GM18508 (cell line): ENCODE data around the gene MAP1LC3B.
"Not testable (repeated sequence)": the region's sequence is repeated elsewhere in the genome, so short reads cannot be mapped to it uniquely, and the experiment has no call there.

ENCODE experiments used
- ATAC-seq: cut with Tn5 transposase; IDR thresholded peaks from one replicate; pipeline ENCODE4 v1.9.1; 2021; ENCODE audit warnings: moderate number of reproducible peaks; ENCODE audit not compliant: insufficient read depth, unreplicated experiment

Gene MAP1LC3B

DNA sequence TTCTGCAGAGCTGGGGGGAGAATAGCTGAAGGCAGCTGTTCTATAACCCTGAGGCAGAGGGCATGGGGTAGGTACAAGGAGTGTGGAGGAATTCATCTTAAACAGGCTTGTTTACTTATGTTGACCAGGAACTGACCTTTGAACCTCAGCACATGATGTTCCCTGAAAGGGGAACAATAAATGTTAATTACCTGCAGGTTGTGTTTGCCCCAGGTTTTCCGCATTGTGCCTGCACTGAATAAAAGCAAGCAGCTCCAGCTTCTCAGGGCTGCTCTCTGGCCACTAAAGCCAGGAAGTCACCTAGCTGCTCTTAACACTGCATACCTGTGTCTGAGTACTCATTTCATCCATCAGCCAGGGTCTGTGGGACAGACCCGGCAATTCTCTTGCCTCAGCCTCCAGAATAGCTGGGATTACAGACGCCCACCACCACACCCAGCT, 12.8 kb upstream of the MAP1LC3B start:
- ATAC-seq = not testable (repeated sequence)

GRCh38 chr16:87380403-87380802, 11.7 kb upstream of the MAP1LC3B start:
- no peak for ATAC-seq

- ATAC-seq = no peak
Measured at GRCh38 chr16:87380881-87381280, 11.3 kb upstream of the MAP1LC3B start.

GRCh38 chr16:87382023-87382785, 9.9 kb upstream of the MAP1LC3B start:
- ATAC-seq = no peak

DNA sequence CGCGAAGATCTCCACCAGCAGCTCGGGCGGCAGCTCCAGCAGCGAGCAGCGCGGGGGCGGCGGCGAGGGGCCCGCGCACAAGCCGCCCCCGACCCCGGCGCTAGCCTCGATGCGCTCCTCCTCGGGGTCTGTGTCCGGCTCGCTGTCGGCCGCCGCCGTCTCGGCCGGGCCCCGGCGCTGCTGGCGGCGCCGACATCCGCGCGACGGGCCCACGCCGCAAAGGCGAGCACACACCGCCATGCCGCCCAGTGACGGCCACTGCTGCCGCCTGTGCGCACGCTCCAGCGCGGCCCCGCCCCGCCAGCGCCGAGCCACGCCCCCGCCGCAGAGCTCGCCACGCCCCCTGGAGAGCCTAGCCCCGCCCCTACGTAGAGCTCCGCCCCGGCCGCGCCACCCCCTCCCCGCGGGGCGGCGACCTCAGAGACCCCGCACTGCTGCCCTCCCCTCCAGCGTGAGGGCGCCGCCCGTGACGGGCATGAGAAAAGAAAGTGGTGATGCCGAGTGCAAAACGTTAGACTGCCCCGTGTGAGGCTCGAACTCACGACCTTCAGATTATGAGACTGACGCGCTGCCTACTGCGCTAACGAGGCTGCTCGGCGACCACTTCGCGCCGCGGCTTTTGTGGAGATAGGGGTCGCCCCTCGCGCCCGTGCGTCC, 8.5 kb upstream of the MAP1LC3B start, which contains the start of gene FBXO31:
Gene FBXO31 (minus strand): TSS at position 272 of the 657 bp plus-strand sequence. CDS start 32 bp downstream, at position 240.
- ATAC-seq = peak; percentile 44

DNA sequence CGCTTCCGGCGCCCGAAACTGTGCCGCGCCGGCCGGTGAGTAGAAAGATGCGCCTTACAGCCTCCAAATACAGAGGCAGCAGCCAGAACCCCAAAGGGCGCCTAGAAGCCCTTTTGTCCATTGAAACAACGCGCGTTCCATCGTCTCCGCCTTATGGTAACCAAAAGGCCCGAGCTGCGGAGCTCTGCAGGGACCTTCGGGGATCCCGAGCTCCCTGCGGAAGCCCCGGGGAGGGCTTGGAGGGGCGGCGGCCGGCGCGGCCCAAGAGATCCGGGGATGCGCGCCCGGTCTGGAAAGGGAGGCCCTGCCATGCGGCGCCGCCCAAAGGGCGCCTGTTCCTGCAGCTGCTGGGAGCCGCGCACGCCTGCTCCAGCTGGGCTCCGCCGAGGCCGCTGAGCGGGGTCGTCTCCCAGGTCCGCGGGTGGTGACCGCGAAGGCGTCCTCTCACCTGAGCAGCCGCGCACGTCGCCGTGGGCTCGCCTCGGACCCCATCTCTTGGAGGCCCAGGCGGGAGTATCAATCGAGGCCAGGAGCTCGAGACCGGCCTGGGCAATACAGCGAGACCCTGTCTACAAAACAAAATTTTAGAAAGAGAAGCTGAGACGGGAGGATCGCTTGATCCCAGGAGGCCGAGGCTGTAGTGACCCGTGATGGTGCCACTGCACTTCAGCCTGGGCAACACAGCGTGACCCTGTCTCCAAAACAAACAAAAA, 7.8 kb upstream of the MAP1LC3B start:
- no peak for ATAC-seq

DNA sequence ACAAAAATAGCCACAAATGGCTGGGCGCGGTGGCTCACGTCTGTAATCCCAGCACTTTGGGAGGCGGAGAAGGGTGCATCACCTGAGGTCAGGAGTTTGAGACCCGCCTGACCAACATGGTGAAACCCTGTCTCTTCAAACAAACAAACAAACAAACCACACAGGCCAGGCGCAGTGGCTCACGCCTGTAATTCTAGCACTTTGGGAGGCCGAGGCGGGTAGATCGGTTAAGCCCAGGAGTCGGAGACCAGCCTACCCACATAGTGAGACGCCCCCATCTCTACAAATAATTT, 7.3 kb upstream of the MAP1LC3B start:
- ATAC-seq = not testable (repeated sequence)

GRCh38 chr16:87387942-87388817, 4.0 kb upstream of the MAP1LC3B start:
- ATAC-seq = peak; percentile 42

- ATAC-seq = no peak
Measured at GRCh38 chr16:87388818-87389134, 3.4 kb upstream of the MAP1LC3B start.

GRCh38 chr16:87389245-87389644, 2.9 kb upstream of the MAP1LC3B start:
- no peak for ATAC-seq

DNA sequence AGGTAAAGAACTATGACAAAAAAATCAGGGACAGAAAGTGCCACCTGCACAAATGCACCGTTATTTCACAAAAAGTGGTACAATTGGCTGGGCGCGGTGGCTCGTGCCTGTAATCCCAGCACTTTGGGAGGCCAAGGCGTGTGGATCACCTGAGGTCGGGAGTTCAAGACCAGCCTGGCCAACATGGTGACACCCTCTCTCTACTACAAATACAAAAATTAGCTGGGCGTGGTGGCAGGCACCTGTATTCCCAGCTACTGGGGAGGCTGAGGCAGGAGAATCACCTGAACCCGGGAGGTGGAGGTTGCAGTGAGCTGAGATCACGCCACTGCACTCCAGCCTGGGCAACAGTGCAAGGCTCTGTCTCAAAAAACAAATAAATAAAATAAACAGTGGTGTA, 2.2 kb upstream of the MAP1LC3B start:
- ATAC-seq = not testable (repeated sequence)

DNA sequence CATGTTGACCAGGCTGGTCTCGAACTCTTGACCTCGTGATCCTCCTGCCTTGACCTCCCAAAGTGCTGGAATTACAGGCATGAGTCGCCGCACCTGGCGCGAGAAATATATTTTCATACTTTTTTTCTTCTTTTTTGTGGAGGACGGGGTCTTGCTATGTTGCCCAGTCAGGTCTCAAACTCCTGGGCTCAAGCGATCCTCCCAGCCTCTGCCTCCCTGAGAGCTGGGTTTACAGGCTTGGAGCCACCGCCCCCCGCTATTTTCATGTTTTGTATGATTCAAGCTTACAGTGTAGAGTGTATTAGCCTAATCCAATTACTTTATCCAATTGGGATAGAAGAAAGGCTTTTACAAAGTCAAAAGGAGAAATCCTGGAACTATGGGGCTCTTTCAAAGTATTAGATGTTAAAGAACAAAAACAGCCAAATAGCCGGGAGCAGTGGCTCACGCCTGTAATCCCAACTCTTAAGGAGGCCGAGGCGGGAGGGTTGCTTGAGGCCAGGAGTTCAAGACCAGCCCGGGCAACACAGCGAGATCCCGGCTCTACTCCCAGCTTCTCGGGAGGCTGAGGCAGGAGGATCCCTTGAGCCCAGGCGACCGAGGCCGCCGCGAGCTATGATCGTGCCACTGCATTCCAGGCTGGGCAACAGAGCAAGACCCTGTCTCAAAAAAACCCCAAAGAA, 1.4 kb upstream of the MAP1LC3B start:
- no peak for ATAC-seq

- no peak for ATAC-seq
Measured at GRCh38 chr16:87391324-87391949, 699 bp upstream of the MAP1LC3B start.

GRCh38 chr16:87392821-87393679, 914 bp downstream of the MAP1LC3B start:
- no peak for ATAC-seq

DNA sequence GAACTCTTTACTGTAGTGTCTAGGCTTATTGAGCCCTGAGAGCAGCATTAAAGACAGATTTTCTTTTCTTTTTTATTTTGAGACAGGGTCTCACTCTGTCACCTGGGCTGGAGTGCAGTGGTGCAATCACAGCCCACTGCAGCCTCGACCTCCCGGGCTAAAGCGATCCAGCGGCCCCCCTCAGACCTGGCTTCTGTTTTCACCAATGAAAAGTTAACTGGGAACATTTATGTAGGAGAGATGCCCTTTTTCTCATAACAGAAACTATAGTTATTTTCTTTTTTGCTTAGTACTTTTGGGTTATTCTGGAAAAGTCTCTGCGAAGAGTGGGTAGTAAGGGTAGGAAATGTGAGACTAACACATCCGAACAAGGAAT, 1.5 kb downstream of the MAP1LC3B start:
- no peak for ATAC-seq

- ATAC-seq = no peak
Measured at GRCh38 chr16:87395181-87395842, 3.2 kb downstream of the MAP1LC3B start.

GRCh38 chr16:87404764-87405625, 12.9 kb downstream of the MAP1LC3B start:
- no peak for ATAC-seq
